Mucosa of stomach (tissue), 1 donor: ENCODE data around the gene OR4K1.

Experiments
- H3K27me3 ChIP-seq: one replicate; pipeline ENCODE4 v1.7.0; 2013; ENCODE audit warnings: mild to moderate bottlenecking, low read length; ENCODE audit not compliant: control insufficient read depth, insufficient read depth
- H3K36me3 ChIP-seq: one replicate; pipeline ENCODE4 v1.7.0; 2013; ENCODE audit warnings: low read length; ENCODE audit not compliant: control insufficient read depth, insufficient read depth
- H3K4me1 ChIP-seq: one replicate; pipeline ENCODE4 v1.7.0; 2013; ENCODE audit warnings: mild to moderate bottlenecking, low read length; ENCODE audit not compliant: control insufficient read depth, insufficient read depth
- H3K4me3 ChIP-seq: one replicate; pipeline ENCODE4 v1.7.0; 2013; ENCODE audit warnings: low read length
- H3K9ac ChIP-seq: one replicate; pipeline ENCODE4 v1.7.0; 2013; ENCODE audit warnings: mild to moderate bottlenecking, low read length, moderate library complexity
- H3K9me3 ChIP-seq: one replicate; pipeline ENCODE4 v1.7.0; 2013; ENCODE audit warnings: mild to moderate bottlenecking, low read length, moderate library complexity; ENCODE audit not compliant: control insufficient read depth
- donor health status: Pancreatic carcinoma.

The OR4K1 gene

GRCh38 chr14:19930617-19931016 is at the start of gene OR4K1:
Gene OR4K1 (plus strand): TSS chr14:19930917. CDS start chr14:19935667, 4,750 bp downstream.
- Histone ChIP-seq H3K36me3 (no peaks in the 10 kb centered on the region), H3K9me3 (no peaks in the 10 kb centered on the region), H3K27me3 (no peaks in the 10 kb centered on the region), H3K4me1 (no peaks in the 10 kb centered on the region), H3K9ac (no peak within 1 kb of the TSS), H3K4me3 (no peak within 1 kb of the TSS)

- Histone ChIP-seq H3K4me3 (no peak overlapping the region), H3K36me3 (no peaks in the 10 kb centered on the region), H3K9me3 (no peaks in the 10 kb centered on the region), H3K4me1 (no peaks in the 10 kb centered on the region), H3K9ac (no peak overlapping the region), H3K27me3 (no peaks in the 10 kb centered on the region)
These were observed 35.4 kb upstream of the OR4K1 start for GRCh38 chr14:19895282-19895681.

- Histone ChIP-seq H3K9me3 (no peaks in the 10 kb centered on the region), H3K27me3 (no peaks in the 10 kb centered on the region), H3K4me1 (no peaks in the 10 kb centered on the region), H3K9ac (no peak overlapping the region), H3K4me3 (no peak overlapping the region), H3K36me3 (no peaks in the 10 kb centered on the region)
These were observed 29.7 kb upstream of the OR4K1 start for GRCh38 chr14:19900999-19901398.

GRCh38 chr14:19902409-19902808 is 28.3 kb upstream of the OR4K1 start:
- Histone ChIP-seq H3K9me3 (no peaks in the 10 kb centered on the region), H3K36me3 (no peaks in the 10 kb centered on the region), H3K4me1 (no peaks in the 10 kb centered on the region), H3K4me3 (no peak overlapping the region), H3K27me3 (no peaks in the 10 kb centered on the region), H3K9ac (no peak overlapping the region)

GRCh38 chr14:19906665-19907064 is 24.1 kb upstream of the OR4K1 start:
- no peak overlapping the region for H3K4me3 ChIP-seq
- no peaks in the 10 kb centered on the region for H3K27me3 ChIP-seq
- H3K9me3 ChIP-seq = no peaks in the 10 kb centered on the region
- no peaks in the 10 kb centered on the region for H3K36me3 ChIP-seq
- H3K9ac ChIP-seq = no peak overlapping the region
- no peaks in the 10 kb centered on the region for H3K4me1 ChIP-seq

- Histone ChIP-seq H3K27me3 (no peaks in the 10 kb centered on the region), H3K9ac (no peak overlapping the region), H3K36me3 (no peaks in the 10 kb centered on the region), H3K4me3 (no peak overlapping the region), H3K4me1 (no peaks in the 10 kb centered on the region), H3K9me3 (no peaks in the 10 kb centered on the region)
These were observed 19.6 kb upstream of the OR4K1 start for GRCh38 chr14:19911114-19911513.

- Histone ChIP-seq H3K9ac (no peak overlapping the region), H3K27me3 (no peaks in the 10 kb centered on the region), H3K4me1 (no peaks in the 10 kb centered on the region), H3K4me3 (no peak overlapping the region), H3K36me3 (no peaks in the 10 kb centered on the region), H3K9me3 (no peaks in the 10 kb centered on the region)
These were observed 13.5 kb upstream of the OR4K1 start for GRCh38 chr14:19917243-19917642.

GRCh38 chr14:19917955-19918518 is 12.7 kb upstream of the OR4K1 start:
- H3K4me3 ChIP-seq = no peak overlapping the region
- no peaks in the 10 kb centered on the region for H3K36me3 ChIP-seq
- no peaks in the 10 kb centered on the region for H3K9me3 ChIP-seq
- no peaks in the 10 kb centered on the region for H3K27me3 ChIP-seq
- H3K4me1 ChIP-seq = no peaks in the 10 kb centered on the region
- no peak overlapping the region for H3K9ac ChIP-seq

- no peak overlapping the region for H3K9ac ChIP-seq
- H3K36me3 ChIP-seq = no peaks in the 10 kb centered on the region
- H3K27me3 ChIP-seq = no peaks in the 10 kb centered on the region
- H3K4me1 ChIP-seq = no peaks in the 10 kb centered on the region
- no peaks in the 10 kb centered on the region for H3K9me3 ChIP-seq
- H3K4me3 ChIP-seq = no peak overlapping the region
These were observed 12.0 kb upstream of the OR4K1 start for GRCh38 chr14:19918553-19919264.

GRCh38 chr14:19920021-19920657 is 10.6 kb upstream of the OR4K1 start, which contains the start of gene OR4K5:
Gene OR4K5 (plus strand): TSS chr14:19920607. CDS start chr14:19920607, 0 bp downstream.
- no peaks in the 10 kb centered on the region for H3K36me3 ChIP-seq
- H3K4me1 ChIP-seq = no peaks in the 10 kb centered on the region
- no peaks in the 10 kb centered on the region for H3K27me3 ChIP-seq
- no peak within 1 kb of the TSS for H3K4me3 ChIP-seq
- H3K9me3 ChIP-seq = no peaks in the 10 kb centered on the region
- H3K9ac ChIP-seq = no peak within 1 kb of the TSS

GRCh38 chr14:19941668-19942067 is 11.0 kb downstream of the OR4K1 start:
- no peaks in the 10 kb centered on the region for H3K9me3 ChIP-seq
- H3K4me3 ChIP-seq = no peak overlapping the region

GRCh38 chr14:19947413-19948090 is 16.8 kb downstream of the OR4K1 start:
- Histone ChIP-seq H3K9me3 (no peaks in the 10 kb centered on the region), H3K9ac (no peak overlapping the region), H3K36me3 (no peaks in the 10 kb centered on the region), H3K27me3 (no peaks in the 10 kb centered on the region), H3K4me3 (no peak overlapping the region), H3K4me1 (no peaks in the 10 kb centered on the region)

More at GRCh38 chr14:19941668-19942067, 11.0 kb downstream of the OR4K1 start:
- H3K9ac ChIP-seq = no peak overlapping the region
- H3K36me3 ChIP-seq = no peaks in the 10 kb centered on the region
- no peaks in the 10 kb centered on the region for H3K4me1 ChIP-seq
- H3K27me3 ChIP-seq = no peaks in the 10 kb centered on the region
